GM19438 (cell line): ENCODE results near the gene TTC34.
"Not testable (repeated sequence)": the region's sequence is repeated elsewhere in the genome, so short reads cannot be mapped to it uniquely, and the experiment has no call there.

Experiments
- ATAC-seq: cut with Tn5 transposase; IDR thresholded peaks from one replicate; pipeline ENCODE4 v1.9.1; 2021; ENCODE audit warnings: low read depth; ENCODE audit not compliant: unreplicated experiment

The TTC34 gene

GRCh38 chr1:2781627-2782026 is 19.9 kb downstream of the TTC34 start:
- ATAC-seq = no peak

- no peak for ATAC-seq
Measured at GRCh38 chr1:2778220-2778592, 23.3 kb downstream of the TTC34 start.

GRCh38 chr1:2777424-2778219 is 23.9 kb downstream of the TTC34 start:
- no peak for ATAC-seq

- ATAC-seq = not testable (repeated sequence)
Measured at GRCh38 chr1:2775333-2775732, 26.2 kb downstream of the TTC34 start.

GRCh38 chr1:2768052-2768451 is 33.4 kb downstream of the TTC34 start:
- not testable (repeated sequence) for ATAC-seq

GRCh38 chr1:2759433-2759832 is 42.1 kb downstream of the TTC34 start:
- ATAC-seq = not testable (repeated sequence)

GRCh38 chr1:2757519-2757918 is 44.0 kb downstream of the TTC34 start:
- ATAC-seq = not testable (repeated sequence)

GRCh38 chr1:2755426-2755825 is 46.1 kb downstream of the TTC34 start:
- ATAC-seq = not testable (repeated sequence)

GRCh38 chr1:2754597-2754996 is 46.9 kb downstream of the TTC34 start:
- ATAC-seq = not testable (repeated sequence)

GRCh38 chr1:2752503-2752902 is 49.0 kb downstream of the TTC34 start:
- ATAC-seq = not testable (repeated sequence)

- not testable (repeated sequence) for ATAC-seq
Measured at GRCh38 chr1:2751866-2752265, 49.6 kb downstream of the TTC34 start.

- ATAC-seq = not testable (repeated sequence)
Measured at GRCh38 chr1:2750766-2751730, 50.4 kb downstream of the TTC34 start.

- ATAC-seq = not testable (repeated sequence)
Measured at GRCh38 chr1:2750041-2750680, 51.3 kb downstream of the TTC34 start.

GRCh38 chr1:2748626-2749025 is 52.9 kb downstream of the TTC34 start:
- ATAC-seq = not testable (repeated sequence)

GRCh38 chr1:2694796-2695195 is 106.7 kb downstream of the TTC34 start:
- ATAC-seq = not testable (repeated sequence)

GRCh38 chr1:2690180-2690579 is 111.3 kb downstream of the TTC34 start:
- ATAC-seq = not testable (repeated sequence)

GRCh38 chr1:2688336-2688665 is 113.2 kb downstream of the TTC34 start:
- not testable (repeated sequence) for ATAC-seq

- not testable (repeated sequence) for ATAC-seq
Measured at GRCh38 chr1:2687638-2688335, 113.7 kb downstream of the TTC34 start.

GRCh38 chr1:2687174-2687591 is 114.3 kb downstream of the TTC34 start:
- not testable (repeated sequence) for ATAC-seq
